A673 (cell line): Measurements from ENCODE around the gene MORN5. TPM values are rescaled to one million over a fixed set of nuclear protein-coding genes. Genes with fewer than 3 reads are reported as not detected.

Source experiments
- BruUV-seq: library from RNA; stranded (reverse); fragments of 400-500 nt; replicated peaks from 2 replicates; lab custom pipeline; 2021; lab: Mats Ljungman, UMichigan
- CTCF ChIA-PET: fragments of 300-600 bp; sonication (Branson Sonifier 250); formaldehyde crosslinking; loops from one replicate; lab custom pipeline; 2022; ENCODE audit warnings: antibody characterized with exemption; lab: Charles Lee
- POLR2A ChIA-PET: fragments of 300-600 bp; sonication (Branson Sonifier 250); formaldehyde crosslinking; loops from one replicate; lab custom pipeline; 2022; ENCODE audit warnings: antibody characterized with exemption; ENCODE audit not compliant: low non-redundant PET; lab: Charles Lee
- DNase-seq: peaks from one replicate; pipeline ENCODE4 v3.0.0-alpha.2; 2015; ENCODE audit warnings: low spot score
- H3K27ac ChIP-seq: fragments of 200-600 bp; sonication (generic); 2 replicates; pipeline ENCODE4 v1.5.1; 2016; ENCODE audit warnings: mixed run types, low read depth, mild to moderate bottlenecking, mixed read lengths, antibody characterized with exemption, low read length; ENCODE audit not compliant: poor library complexity, severe bottlenecking
- H3K27me3 ChIP-seq: fragments of 200-600 bp; sonication (generic); replicated peaks from 2 replicates; pipeline ENCODE4 v1.6.1; 2017; ENCODE audit warnings: mixed run types, low read depth, mild to moderate bottlenecking, mixed read lengths, antibody characterized with exemption, low read length; ENCODE audit not compliant: insufficient read depth, poor library complexity
- H3K36me3 ChIP-seq: fragments of 200-600 bp; sonication (generic); 2 replicates; pipeline ENCODE4 v1.6.1; 2016; ENCODE audit warnings: mixed run types, mild to moderate bottlenecking, mixed read lengths, antibody characterized with exemption, low read length; ENCODE audit not compliant: insufficient read depth, poor library complexity, severe bottlenecking
- H3K4me1 ChIP-seq: fragments of 200-600 bp; sonication (generic); 2 replicates; pipeline ENCODE4 v1.6.1; 2017; ENCODE audit warnings: mixed run types, mild to moderate bottlenecking, mixed read lengths, antibody characterized with exemption, low read length; ENCODE audit not compliant: insufficient read depth, poor library complexity, severe bottlenecking
- H3K4me3 ChIP-seq: fragments of 200-600 bp; sonication (generic); 2 replicates; pipeline ENCODE4 v1.5.1; 2016; ENCODE audit warnings: low read depth, mixed run types, mild to moderate bottlenecking, mixed read lengths, low read length; ENCODE audit not compliant: poor library complexity, severe bottlenecking
- H3K9me3 ChIP-seq: fragments of 200-600 bp; sonication (generic); 2 replicates; pipeline ENCODE4 v1.6.1; 2016; ENCODE audit warnings: mixed run types, low read depth, mild to moderate bottlenecking, mixed read lengths, antibody characterized with exemption, low read length; ENCODE audit not compliant: poor library complexity, severe bottlenecking
- EZH2 ChIP-seq: fragments of 200-600 bp; sonication (generic); IDR thresholded peaks from 2 replicates; pipeline ENCODE4 v1.6.1; 2017; ENCODE audit warnings: borderline replicate concordance, low read depth, mild to moderate bottlenecking, mixed read lengths, antibody characterized with exemption, low read length; ENCODE audit not compliant: poor library complexity, severe bottlenecking
- intact Hi-C: fragments of 100-400 bp; cut with micrococcal nuclease; formaldehyde crosslinking; loops from one replicate; pipeline ENCODE4 v1.10.0; 2022; ENCODE audit not compliant: unreplicated experiment
- total RNA-seq: library from RNA; stranded (reverse); gene quantifications from 2 replicates; pipeline ENCODE4 v1.2.3, GENCODE V29; 2021
- TF ChIP-seq, protein P1 (sequence below): fragments of 300-800, 200-600 bp; sonication (generic); conservative IDR thresholded peaks from 2 replicates; pipeline ENCODE4 v1.5.1; 2017; ENCODE audit warnings: low read depth, mild to moderate bottlenecking, antibody characterized with exemption, low read length, moderate library complexity, mixed read lengths

Gene MORN5
- total RNA-seq, 1 experiment from 2014 or later: not detected

DNA sequence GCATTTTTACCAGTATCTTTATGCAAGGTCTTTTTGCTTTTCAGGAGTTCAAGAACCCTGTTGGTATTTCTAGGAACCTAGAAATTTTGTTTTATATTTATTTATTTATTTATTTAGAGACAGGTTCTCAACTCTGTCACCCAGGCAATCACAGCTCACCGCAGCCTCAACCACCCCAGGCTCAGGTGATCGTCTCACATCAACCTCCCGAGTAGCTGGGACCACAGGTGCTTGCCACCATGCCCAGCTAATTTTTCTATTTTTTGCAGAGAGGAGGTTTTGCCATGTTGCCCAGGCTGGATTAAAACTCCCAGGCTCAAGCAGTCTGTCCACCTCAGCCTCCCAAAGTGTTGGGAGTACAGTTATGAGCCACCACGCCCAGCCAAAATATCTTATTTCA is 36.2 kb downstream of the MORN5 start:
- intact Hi-C loops: no loop called here
- no peak for DNase-seq
- ChIA-PET CTCF (no interaction called here), POLR2A (no interaction called here)
- Histone ChIP-seq H3K36me3 (no peaks in the 10 kb centered on the region), H3K4me1 (no peaks in the 10 kb centered on the region), H3K27ac (no peak overlapping the region), H3K9me3 (no peaks in the 10 kb centered on the region), H3K4me3 (no peak overlapping the region), H3K27me3 (peaks cover 32% of the 10 kb centered on the region)
- TF ChIP-seq EZH2: no peak
- TF ChIP-seq, protein P1, sequence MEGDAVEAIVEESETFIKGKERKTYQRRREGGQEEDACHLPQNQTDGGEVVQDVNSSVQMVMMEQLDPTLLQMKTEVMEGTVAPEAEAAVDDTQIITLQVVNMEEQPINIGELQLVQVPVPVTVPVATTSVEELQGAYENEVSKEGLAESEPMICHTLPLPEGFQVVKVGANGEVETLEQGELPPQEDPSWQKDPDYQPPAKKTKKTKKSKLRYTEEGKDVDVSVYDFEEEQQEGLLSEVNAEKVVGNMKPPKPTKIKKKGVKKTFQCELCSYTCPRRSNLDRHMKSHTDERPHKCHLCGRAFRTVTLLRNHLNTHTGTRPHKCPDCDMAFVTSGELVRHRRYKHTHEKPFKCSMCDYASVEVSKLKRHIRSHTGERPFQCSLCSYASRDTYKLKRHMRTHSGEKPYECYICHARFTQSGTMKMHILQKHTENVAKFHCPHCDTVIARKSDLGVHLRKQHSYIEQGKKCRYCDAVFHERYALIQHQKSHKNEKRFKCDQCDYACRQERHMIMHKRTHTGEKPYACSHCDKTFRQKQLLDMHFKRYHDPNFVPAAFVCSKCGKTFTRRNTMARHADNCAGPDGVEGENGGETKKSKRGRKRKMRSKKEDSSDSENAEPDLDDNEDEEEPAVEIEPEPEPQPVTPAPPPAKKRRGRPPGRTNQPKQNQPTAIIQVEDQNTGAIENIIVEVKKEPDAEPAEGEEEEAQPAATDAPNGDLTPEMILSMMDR: no peak
- BruUV-seq: no TSS peak

DNA sequence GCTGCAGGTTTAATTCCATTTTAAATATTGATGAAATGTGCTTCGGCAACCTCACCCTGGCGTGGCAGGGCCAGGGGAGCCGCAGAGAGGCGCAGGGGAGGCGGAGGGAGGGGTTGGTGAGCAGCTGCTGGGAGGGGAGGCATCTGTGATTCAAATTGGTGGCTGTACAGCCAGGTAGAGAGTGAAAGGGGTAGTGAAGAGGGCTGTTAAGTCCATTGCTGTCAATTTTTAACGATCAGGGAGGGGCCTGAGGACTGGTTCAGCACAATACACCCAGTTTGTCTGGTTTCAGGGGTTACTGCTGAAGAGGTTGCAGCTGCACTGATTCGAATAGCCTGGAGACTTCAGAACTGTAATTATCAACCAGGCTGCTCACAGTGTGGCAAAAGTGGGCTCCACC is 37.7 kb downstream of the MORN5 start:
- Histone ChIP-seq H3K4me1 (no peaks in the 10 kb centered on the region), H3K36me3 (no peaks in the 10 kb centered on the region), H3K27me3 (peaks cover 32% of the 10 kb centered on the region), H3K4me3 (no peak overlapping the region), H3K9me3 (no peaks in the 10 kb centered on the region), H3K27ac (no peak overlapping the region)
- TF ChIP-seq, protein P1: no peak
- TF ChIP-seq EZH2: no peak
- intact Hi-C loops: no loop called here
- BruUV-seq: no TSS peak
- CTCF ChIA-PET: no interaction called here
- DNase-seq: no peak
- POLR2A ChIA-PET: no interaction called here

DNA sequence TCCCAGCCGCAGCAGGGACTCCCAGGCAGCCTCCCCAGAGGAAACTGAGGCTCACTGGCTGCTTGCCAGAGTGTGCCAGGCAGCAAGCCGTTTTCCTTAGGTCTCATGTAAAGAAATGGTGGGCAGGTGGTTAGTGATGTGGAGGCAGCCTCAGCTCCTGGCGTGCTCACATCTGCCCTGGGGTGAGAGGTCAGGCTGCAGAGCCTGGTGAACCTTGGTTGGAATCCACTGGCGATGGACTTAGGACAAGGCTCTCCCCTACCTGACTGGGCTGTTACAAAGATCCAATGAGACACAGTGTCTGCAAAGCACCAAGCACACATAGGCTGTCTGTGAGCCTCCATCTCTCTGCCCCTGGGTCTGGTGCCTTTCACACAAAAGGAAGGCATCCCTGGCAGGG is 38.2 kb downstream of the MORN5 start:
- Histone ChIP-seq H3K27me3 (peaks cover 32% of the 10 kb centered on the region), H3K9me3 (no peaks in the 10 kb centered on the region), H3K4me3 (no peak overlapping the region), H3K36me3 (no peaks in the 10 kb centered on the region), H3K4me1 (no peaks in the 10 kb centered on the region), H3K27ac (no peak overlapping the region)
- TF ChIP-seq, protein P1: no peak
- TF ChIP-seq EZH2: no peak
- ChIA-PET CTCF (no interaction called here), POLR2A (no interaction called here)
- no TSS peak for BruUV-seq
- no peak for DNase-seq
- intact Hi-C loops: no loop called here
